Neural progenitor cell (in vitro differentiated cells): ENCODE results near the gene CD44. TPM values are rescaled to one million over a fixed set of nuclear protein-coding genes. Genes with fewer than 3 reads are reported as not detected.

Experiments
- DNase-seq: peaks from one replicate; pipeline ENCODE4 v3.0.0-alpha.2; 2016; ENCODE audit warnings: low spot score
- H2AFZ ChIP-seq: fragments of 200-600 bp; sonication (generic); replicated peaks from 2 replicates; pipeline ENCODE4 v1.6.1; 2016; ENCODE audit warnings: antibody characterized with exemption
- H3F3A ChIP-seq: fragments of 200-600 bp; sonication (generic); 2 replicates; pipeline ENCODE4 v1.6.1; 2016; ENCODE audit warnings: antibody characterized with exemption, low read depth
- H3K27ac ChIP-seq: fragments of 200-600 bp; sonication (generic); 2 replicates; pipeline ENCODE4 v1.5.1; 2016; ENCODE audit warnings: mild to moderate bottlenecking
- H3K27me3 ChIP-seq: fragments of 200-600 bp; sonication (generic); 2 replicates; pipeline ENCODE4 v1.6.1; 2016; ENCODE audit warnings: mild to moderate bottlenecking, moderate library complexity
- H3K36me3 ChIP-seq: fragments of 200-600 bp; sonication (generic); 2 replicates; pipeline ENCODE4 v1.5.1; 2016
- H3K4me1 ChIP-seq: fragments of 200-600 bp; sonication (generic); 2 replicates; pipeline ENCODE4 v1.6.1; 2016; ENCODE audit warnings: mixed run types
- H3K4me2 ChIP-seq: fragments of 200-600 bp; sonication (generic); 2 replicates; pipeline ENCODE4 v1.6.1; 2016
- H3K4me3 ChIP-seq: fragments of 200-600 bp; sonication (generic); 2 replicates; pipeline ENCODE4 v1.5.1; 2016
- H3K79me2 ChIP-seq: fragments of 200-600 bp; sonication (generic); 2 replicates; pipeline ENCODE4 v1.6.1; 2016; ENCODE audit warnings: low read depth
- H3K9ac ChIP-seq: fragments of 200-600 bp; sonication (generic); 2 replicates; pipeline ENCODE4 v1.6.1; 2016
- H3K9me3 ChIP-seq: fragments of 200-600 bp; sonication (generic); 2 replicates; pipeline ENCODE4 v1.5.1; 2016; ENCODE audit warnings: low read depth
- H4K20me1 ChIP-seq: fragments of 200-600 bp; sonication (generic); 2 replicates; pipeline ENCODE4 v1.6.1; 2016; ENCODE audit warnings: low read depth
- H3K27ac Mint-ChIP-seq: 3 replicates; pipeline ENCODE4 v1.8.0; 2021; ENCODE audit warnings: mixed read lengths
- H3K27me3 Mint-ChIP-seq: 2 replicates; pipeline ENCODE4 v1.8.0; 2022; ENCODE audit warnings: low read depth, mild to moderate bottlenecking, inconsistent platforms, moderate library complexity, mixed read lengths; ENCODE audit not compliant: insufficient read depth
- H3K36me3 Mint-ChIP-seq: 3 replicates; pipeline ENCODE4 v1.8.0; 2021; ENCODE audit warnings: mixed read lengths
- H3K4me1 Mint-ChIP-seq: 3 replicates; pipeline ENCODE4 v1.8.0; 2021; ENCODE audit warnings: mixed read lengths
- H3K4me3 Mint-ChIP-seq: 3 replicates; pipeline ENCODE4 v1.8.0; 2021; ENCODE audit warnings: mild to moderate bottlenecking, moderate library complexity, mixed read lengths
- H3K9me3 Mint-ChIP-seq: 3 replicates; pipeline ENCODE4 v1.8.0; 2020; ENCODE audit warnings: mixed read lengths
- EZH2 ChIP-seq: fragments of 200-600 bp; sonication (generic); IDR thresholded peaks from 2 replicates; pipeline ENCODE4 v1.6.1; 2017; ENCODE audit warnings: antibody characterized with exemption, mild to moderate bottlenecking, moderate library complexity
- EZH2phosphoT487 ChIP-seq: fragments of 200-600 bp; sonication (generic); IDR thresholded peaks from 2 replicates; pipeline ENCODE4 v1.6.1; 2017; ENCODE audit warnings: antibody characterized with exemption
- total RNA-seq: library from RNA; depleted of rRNA; stranded (reverse); fragments of >200 nt; gene quantifications from 2 replicates; pipeline ENCODE4 v1.2.3, GENCODE V29; 2015; ENCODE audit warnings: low replicate concordance
- TF ChIP-seq, protein P1 (sequence below): fragments of 200-600 bp; sonication (generic); IDR thresholded peaks from 2 replicates; pipeline ENCODE4 v1.5.1; 2017; ENCODE audit warnings: antibody characterized with exemption, mild to moderate bottlenecking

CD44 gene
- total RNA-seq, 1 donor from 2014 or later, result 1.4 TPM

DNA sequence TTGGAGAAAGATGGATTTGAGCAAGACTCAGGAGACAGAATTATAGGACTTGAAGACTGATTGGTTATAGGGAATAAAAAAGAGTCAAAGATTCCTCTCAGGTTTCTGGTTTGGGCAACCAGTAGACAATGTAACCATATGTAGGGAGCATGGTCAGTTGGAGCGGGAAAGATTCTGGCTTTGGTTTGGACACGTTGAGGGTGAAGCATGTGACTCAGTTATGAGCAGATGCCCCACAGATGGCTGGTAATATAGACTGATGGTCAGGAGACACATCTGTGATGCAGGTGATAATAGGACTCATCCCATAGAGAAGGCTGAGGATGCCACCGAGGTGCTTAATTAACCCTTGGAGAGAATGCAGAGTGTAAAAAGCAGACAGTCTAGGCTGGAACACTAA is 132.1 kb downstream of the CD44 start:
- H3K4me1 ChIP-seq, result no peaks in the 10 kb centered on the region
- no peak overlapping the region for H3K27ac Mint-ChIP-seq
- no peak overlapping the region for H3K9ac ChIP-seq
- DNase-seq, result no peak
- H3K9me3 Mint-ChIP-seq, result no peaks in the 10 kb centered on the region
- H3K27me3 ChIP-seq, result no peaks in the 10 kb centered on the region
- H3K27me3 Mint-ChIP-seq, result no peaks in the 10 kb centered on the region
- no peak overlapping the region for H3K4me3 ChIP-seq
- peaks cover 10% of the 10 kb centered on the region for H3K4me1 Mint-ChIP-seq
- TF ChIP-seq, protein P1, sequence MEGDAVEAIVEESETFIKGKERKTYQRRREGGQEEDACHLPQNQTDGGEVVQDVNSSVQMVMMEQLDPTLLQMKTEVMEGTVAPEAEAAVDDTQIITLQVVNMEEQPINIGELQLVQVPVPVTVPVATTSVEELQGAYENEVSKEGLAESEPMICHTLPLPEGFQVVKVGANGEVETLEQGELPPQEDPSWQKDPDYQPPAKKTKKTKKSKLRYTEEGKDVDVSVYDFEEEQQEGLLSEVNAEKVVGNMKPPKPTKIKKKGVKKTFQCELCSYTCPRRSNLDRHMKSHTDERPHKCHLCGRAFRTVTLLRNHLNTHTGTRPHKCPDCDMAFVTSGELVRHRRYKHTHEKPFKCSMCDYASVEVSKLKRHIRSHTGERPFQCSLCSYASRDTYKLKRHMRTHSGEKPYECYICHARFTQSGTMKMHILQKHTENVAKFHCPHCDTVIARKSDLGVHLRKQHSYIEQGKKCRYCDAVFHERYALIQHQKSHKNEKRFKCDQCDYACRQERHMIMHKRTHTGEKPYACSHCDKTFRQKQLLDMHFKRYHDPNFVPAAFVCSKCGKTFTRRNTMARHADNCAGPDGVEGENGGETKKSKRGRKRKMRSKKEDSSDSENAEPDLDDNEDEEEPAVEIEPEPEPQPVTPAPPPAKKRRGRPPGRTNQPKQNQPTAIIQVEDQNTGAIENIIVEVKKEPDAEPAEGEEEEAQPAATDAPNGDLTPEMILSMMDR, result no peak
- TF ChIP-seq EZH2 (no peak), EZH2phosphoT487 (no peak)
- no peaks in the 10 kb centered on the region for H3K79me2 ChIP-seq
- no peaks in the 10 kb centered on the region for H4K20me1 ChIP-seq
- H3F3A ChIP-seq, result no peaks in the 10 kb centered on the region
- H3K36me3 ChIP-seq, result no peaks in the 10 kb centered on the region
- H2AFZ ChIP-seq, result no peak overlapping the region
- H3K4me2 ChIP-seq, result no peak overlapping the region
- H3K9me3 ChIP-seq, result no peaks in the 10 kb centered on the region
- H3K4me3 Mint-ChIP-seq, result no peak overlapping the region
- H3K36me3 Mint-ChIP-seq, result peaks cover 4% of the 10 kb centered on the region
- H3K27ac ChIP-seq, result no peak overlapping the region

- peaks cover 10% of the 10 kb centered on the region for H3K4me1 Mint-ChIP-seq
- H3K36me3 Mint-ChIP-seq, result peaks cover 4% of the 10 kb centered on the region
- no peaks in the 10 kb centered on the region for H3K9me3 ChIP-seq
- H3K9me3 Mint-ChIP-seq, result no peaks in the 10 kb centered on the region
- no peaks in the 10 kb centered on the region for H3K36me3 ChIP-seq
- no peak overlapping the region for H2AFZ ChIP-seq
- H3K27ac Mint-ChIP-seq, result no peak overlapping the region
- H3K27me3 ChIP-seq, result no peaks in the 10 kb centered on the region
- H3K27me3 Mint-ChIP-seq, result no peaks in the 10 kb centered on the region
- H3F3A ChIP-seq, result no peaks in the 10 kb centered on the region
- no peaks in the 10 kb centered on the region for H4K20me1 ChIP-seq
- DNase-seq, result no peak
- no peak overlapping the region for H3K4me3 Mint-ChIP-seq
- H3K4me3 ChIP-seq, result no peak overlapping the region
- no peak overlapping the region for H3K4me2 ChIP-seq
- H3K4me1 ChIP-seq, result no peaks in the 10 kb centered on the region
- no peak overlapping the region for H3K27ac ChIP-seq
- H3K9ac ChIP-seq, result no peak overlapping the region
- TF ChIP-seq EZH2 (no peak), EZH2phosphoT487 (no peak)
- TF ChIP-seq, protein P1, result no peak
- H3K79me2 ChIP-seq, result no peaks in the 10 kb centered on the region
These were observed 133.5 kb downstream of the CD44 start for GRCh38 chr11:35272391-35272902.

DNA sequence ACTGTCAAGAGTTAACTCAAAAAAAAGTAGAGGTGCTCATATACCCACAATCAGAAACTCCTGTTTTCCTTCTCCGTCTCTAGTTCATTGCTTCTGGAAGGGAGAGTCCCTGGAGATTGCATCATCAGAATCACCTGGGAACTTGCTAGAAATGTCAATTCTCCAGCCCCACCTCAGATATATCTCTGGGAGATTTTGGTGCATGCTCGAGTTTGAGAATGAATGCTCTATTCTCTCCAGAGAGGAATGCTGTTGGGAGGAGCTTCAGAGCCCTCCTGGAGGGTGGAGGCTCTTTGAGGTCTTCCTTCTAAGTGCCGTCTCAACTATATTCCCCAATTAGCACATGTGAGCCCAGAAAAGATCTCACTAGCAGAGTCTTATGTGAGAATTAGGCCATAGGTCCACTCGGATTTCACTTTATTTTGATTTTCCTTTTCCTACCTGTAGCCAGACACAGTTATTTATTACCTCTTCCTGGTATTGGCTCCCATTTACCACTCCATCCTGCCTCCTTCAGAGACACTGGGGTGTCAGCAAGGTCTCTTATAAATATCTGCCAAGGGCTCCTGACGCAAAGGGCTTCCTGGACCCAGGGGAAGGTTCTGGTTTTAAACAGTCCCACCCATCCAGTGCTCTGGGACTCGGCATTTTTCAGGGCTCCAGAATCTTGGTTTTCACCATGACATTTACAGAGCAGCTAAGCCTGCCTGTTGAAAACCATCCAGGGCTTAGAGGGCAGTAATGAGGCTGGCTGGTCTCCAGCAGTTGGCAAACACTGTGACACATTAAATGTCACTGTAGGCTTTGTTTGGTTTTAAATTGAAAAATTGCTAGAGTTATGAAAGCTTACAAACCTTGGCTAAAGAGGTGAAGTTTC is 136.2 kb downstream of the CD44 start:
- H4K20me1 ChIP-seq, result no peaks in the 10 kb centered on the region
- no peaks in the 10 kb centered on the region for H3K27me3 ChIP-seq
- H3K27ac Mint-ChIP-seq, result no peak overlapping the region
- DNase-seq, result peak; percentile 3
- H3K79me2 ChIP-seq, result no peaks in the 10 kb centered on the region
- no peaks in the 10 kb centered on the region for H3K27me3 Mint-ChIP-seq
- H3K4me3 ChIP-seq, result no peak overlapping the region
- no peak overlapping the region for H3K9ac ChIP-seq
- H3F3A ChIP-seq, result no peaks in the 10 kb centered on the region
- TF ChIP-seq EZH2phosphoT487 (no peak), EZH2 (no peak)
- TF ChIP-seq, protein P1, result no peak
- H3K4me1 ChIP-seq, result no peaks in the 10 kb centered on the region
- peaks cover 3% of the 10 kb centered on the region for H3K9me3 Mint-ChIP-seq
- H3K4me2 ChIP-seq, result no peak overlapping the region
- no peaks in the 10 kb centered on the region for H3K9me3 ChIP-seq
- no peaks in the 10 kb centered on the region for H3K36me3 ChIP-seq
- H3K4me1 Mint-ChIP-seq, result peaks cover 10% of the 10 kb centered on the region
- no peak overlapping the region for H3K4me3 Mint-ChIP-seq
- no peak overlapping the region for H2AFZ ChIP-seq
- H3K27ac ChIP-seq, result no peak overlapping the region
- H3K36me3 Mint-ChIP-seq, result peaks cover 4% of the 10 kb centered on the region
